H1 (cell line): ENCODE measurements around the gene PTPRR. TPM values are rescaled to one million over a fixed set of nuclear protein-coding genes. Genes with fewer than 3 reads are reported as not detected.

Source experiments
- CTCF ChIA-PET: fragments of 300-600 bp; sonication (Branson Sonifier 250); formaldehyde crosslinking; loops from one replicate; lab custom pipeline; 2021; ENCODE audit not compliant: partially characterized antibody; lab: Charles Lee
- POLR2A ChIA-PET: fragments of 300-600 bp; sonication (Branson Sonifier 250); formaldehyde crosslinking; loops from one replicate; lab custom pipeline; 2021; ENCODE audit warnings: inconsistent platforms; ENCODE audit not compliant: partially characterized antibody; lab: Charles Lee
- DNase-seq, 2 experiments: peaks; one replicate each; pipeline versions ENCODE4 v3.0.0 to v3.0.0-alpha.2; 2010 to 2022; ENCODE audit warnings: low spot score in 2 of 2, low read depth in 1 of 2, mixed read lengths in 1 of 2
- FAIRE-seq: peaks from 2 replicates; lab custom pipeline; 2011; peaks lifted over from hg19 to GRCh38; lab: Jason Lieb, UNC
- H2AFZ ChIP-seq: 2 replicates; pipeline ENCODE4 v1.8.1; 2012; ENCODE audit warnings: low read length, inconsistent platforms
- H2AK5ac ChIP-seq: 2 replicates; pipeline ENCODE4 v1.6.1; 2013; ENCODE audit warnings: low read depth, low read length
- H2BK120ac ChIP-seq: replicated peaks from 2 replicates; pipeline ENCODE3; 2013; ENCODE audit warnings: low read depth, low read length, inconsistent platforms
- H2BK12ac ChIP-seq: 2 replicates; pipeline ENCODE4 v1.6.1; 2013; ENCODE audit warnings: low read depth, low read length
- H2BK15ac ChIP-seq: 2 replicates; pipeline ENCODE4 v1.6.1; 2013; ENCODE audit warnings: low read length
- H2BK20ac ChIP-seq: 2 replicates; pipeline ENCODE4 v1.6.1; 2013; ENCODE audit warnings: low read length
- H2BK5ac ChIP-seq: 2 replicates; pipeline ENCODE4 v1.6.1; 2013; ENCODE audit warnings: low read depth, low read length
- H3K14ac ChIP-seq: 2 replicates; pipeline ENCODE4 v1.6.1; 2013; ENCODE audit warnings: inconsistent platforms; ENCODE audit not compliant: insufficient read length
- H3K18ac ChIP-seq: 2 replicates; pipeline ENCODE4 v1.6.1; 2013; ENCODE audit warnings: low read length; ENCODE audit errors: extremely low read depth
- H3K23ac ChIP-seq: 2 replicates; pipeline ENCODE4 v1.6.1; 2013; ENCODE audit warnings: inconsistent platforms; ENCODE audit not compliant: insufficient read length
- H3K23me2 ChIP-seq: 2 replicates; pipeline ENCODE4 v1.6.1; 2013; ENCODE audit warnings: low read depth, low read length
- H3K27ac ChIP-seq: 2 replicates; pipeline ENCODE4 v1.6.1; 2011; ENCODE audit warnings: low read depth, low read length, inconsistent platforms
- H3K27me3 ChIP-seq, 4 experiments: replicated peaks in 1 of 4; 1 replicate in 1 of 4; 2 replicates in 3 of 4; pipeline versions ENCODE4 v1.6.1 to v1.8.1; 2011 to 2013; ENCODE audit warnings: low read length in 3 of 4, mild to moderate bottlenecking in 3 of 4, inconsistent platforms in 2 of 4, mixed read lengths in 2 of 4, moderate library complexity in 1 of 4; ENCODE audit not compliant: control insufficient read depth in 3 of 4, insufficient read depth in 3 of 4; ENCODE audit errors: extremely low read depth in 1 of 4
- H3K36me3 ChIP-seq, 4 experiments: 2 replicates each; pipeline versions ENCODE4 v1.6.1 to v1.8.1; 2011 to 2013; ENCODE audit warnings: mild to moderate bottlenecking in 4 of 4, low read length in 3 of 4, moderate library complexity in 2 of 4, control low read depth in 1 of 4, inconsistent platforms in 1 of 4; ENCODE audit not compliant: insufficient read depth in 4 of 4, control insufficient read depth in 2 of 4
- H3K4ac ChIP-seq: replicated peaks from 2 replicates; pipeline ENCODE3; 2013; ENCODE audit warnings: low read length, low read depth, mixed read lengths, inconsistent platforms; ENCODE audit not compliant: insufficient read length
- H3K4me1 ChIP-seq, 4 experiments: replicated peaks in 1 of 4; 1 replicate in 1 of 4; 2 replicates in 3 of 4; pipeline versions ENCODE4 v1.6.1 to v1.8.1; 2011 to 2013; ENCODE audit warnings: low read length in 3 of 4, inconsistent platforms in 2 of 4, mixed read lengths in 1 of 4; ENCODE audit not compliant: insufficient read depth in 4 of 4, control insufficient read depth in 3 of 4
- H3K4me2 ChIP-seq, 2 experiments: 2 replicates each; pipeline versions ENCODE4 v1.6.1 to v1.8.1; 2011 to 2013; ENCODE audit warnings: low read depth in 2 of 2, low read length in 2 of 2, control low read depth in 1 of 2, inconsistent platforms in 1 of 2, mild to moderate bottlenecking in 1 of 2; ENCODE audit not compliant: insufficient read depth in 1 of 2
- H3K4me3 ChIP-seq, 4 experiments: fragments of 200-600, 300-600 bp in 1 of 4; sonication (generic), shearing (Covaris generic), sonication (Bioruptor Twin) in 1 of 4; 2 replicates each; pipeline versions ENCODE4 v1.5.1 to v1.8.1; 2011 to 2016; ENCODE audit warnings: low read length in 4 of 4, low read depth in 3 of 4, control low read depth in 2 of 4, inconsistent platforms in 2 of 4, mild to moderate bottlenecking in 2 of 4, mixed read lengths in 1 of 4, moderate library complexity in 1 of 4; ENCODE audit not compliant: insufficient read depth in 2 of 4; ENCODE audit errors: extremely low read depth in 1 of 4
- H3K56ac ChIP-seq: replicated peaks from 2 replicates; pipeline ENCODE3; 2013; ENCODE audit warnings: low read depth, mild to moderate bottlenecking, mixed read lengths, low read length, inconsistent platforms; ENCODE audit not compliant: insufficient read length
- H3K79me1 ChIP-seq: 2 replicates; pipeline ENCODE4 v1.6.1; 2013; ENCODE audit warnings: low read depth, low read length, control low read depth
- H3K79me2 ChIP-seq, 2 experiments: 2 replicates each; pipeline versions ENCODE4 v1.6.1 to v1.8.1; 2012 to 2013; ENCODE audit warnings: low read length in 2 of 2, mild to moderate bottlenecking in 2 of 2, inconsistent platforms in 1 of 2; ENCODE audit not compliant: insufficient read depth in 2 of 2, control insufficient read depth in 1 of 2
- H3K9ac ChIP-seq, 4 experiments: replicated peaks in 1 of 4; 1 replicate in 1 of 4; 2 replicates in 3 of 4; pipeline versions ENCODE4 v1.6.1 to v1.8.1; 2011 to 2013; ENCODE audit warnings: low read depth in 3 of 4, low read length in 3 of 4, control low read depth in 2 of 4, mild to moderate bottlenecking in 2 of 4, moderate library complexity in 2 of 4, inconsistent platforms in 1 of 4; ENCODE audit errors: extremely low read depth in 1 of 4
- H3K9me3 ChIP-seq, 2 experiments: 2 replicates each; pipeline versions ENCODE4 v1.6.1 to v1.8.1; 2012 to 2013; ENCODE audit warnings: mild to moderate bottlenecking in 2 of 2, moderate library complexity in 2 of 2, control low read depth in 1 of 2, inconsistent platforms in 1 of 2, low read depth in 1 of 2, low read length in 1 of 2, mixed read lengths in 1 of 2; ENCODE audit not compliant: insufficient read depth in 2 of 2
- H4K20me1 ChIP-seq, 2 experiments: replicated peaks in 1 of 2; 2 replicates each; pipeline versions ENCODE3 to v1.8.1; 2011 to 2013; ENCODE audit warnings: inconsistent platforms in 2 of 2, low read length in 2 of 2, mild to moderate bottlenecking in 1 of 2; ENCODE audit not compliant: insufficient read depth in 2 of 2, control insufficient read depth in 1 of 2
- H4K5ac ChIP-seq: 2 replicates; pipeline ENCODE4 v1.6.1; 2013; ENCODE audit warnings: low read length, low read depth, mixed read lengths, inconsistent platforms; ENCODE audit not compliant: insufficient read length
- H4K8ac ChIP-seq: 2 replicates; pipeline ENCODE4 v1.8.0; 2013; ENCODE audit warnings: mild to moderate bottlenecking, moderate library complexity, low read length, inconsistent platforms; ENCODE audit not compliant: insufficient read depth; ENCODE audit errors: extremely low read depth
- H4K91ac ChIP-seq: replicated peaks from 2 replicates; pipeline ENCODE3; 2013; ENCODE audit warnings: low read length, mixed read lengths, inconsistent platforms; ENCODE audit not compliant: insufficient read length
- JUND ChIP-seq: IDR thresholded peaks from 2 replicates; pipeline ENCODE4 v1.6.1; 2011; ENCODE audit warnings: mild to moderate bottlenecking, improper control_type of control experiment, low read length
- RFX5 ChIP-seq: IDR thresholded peaks from 2 replicates; pipeline ENCODE4 v1.6.1; 2011; ENCODE audit warnings: low read depth, low read length, improper control_type of control experiment, borderline replicate concordance
- WGBS, 2 experiments: shearing (Covaris generic) in 1 of 2; methylation state at CpG; one replicate each; pipeline versions ENCODE4 v1.1.6 to v1.1.7; 2013 to 2015; ENCODE audit warnings: low lambda C conversion rate in 2 of 2, mixed read lengths in 2 of 2, inconsistent platforms in 1 of 2, low coverage in 1 of 2, missing lambda C conversion rate in 1 of 2; ENCODE audit not compliant: insufficient replicate concordance in 2 of 2, insufficient coverage in 1 of 2, insufficient read length in 1 of 2; ENCODE audit errors: extremely low coverage in 1 of 2, missing lambda C conversion rate in 1 of 2; 5-methylcytosine and 5-hydroxymethylcytosine counted together
- polyA plus RNA-seq, 7 experiments: library from polyadenylated mRNA; depleted of rRNA in 3 of 7; stranded (reverse) in 5 of 7; unstranded in 2 of 7; fragments of >200 nt in 5 of 7; fragments of 200-250 nt in 2 of 7; gene quantifications; 1 replicate in 5 of 7; 2 replicates in 1 of 7; 4 replicates in 1 of 7; pipeline versions ENCODE4 v1.2.1 to v1.2.3, GENCODE V29; 2011 to 2013; ENCODE audit warnings: missing spikeins in 2 of 7, mixed read lengths in 2 of 7
- total RNA-seq: library from RNA; stranded (reverse); fragmentation: NEBNext Ultra II Directional; extraction: Animal tissue kit (Norgen Biotek cat#: 25700); gene quantifications from 2 replicates; pipeline ENCODE4 v1.2.1, GENCODE V29; 2021

PTPRR gene
- total and polyA plus RNA-seq, 2 of the 8 experiments (the other 6 are each of a cell fraction or from before 2014, with no cell fraction given), result 0.07 to 0.35 TPM

DNA sequence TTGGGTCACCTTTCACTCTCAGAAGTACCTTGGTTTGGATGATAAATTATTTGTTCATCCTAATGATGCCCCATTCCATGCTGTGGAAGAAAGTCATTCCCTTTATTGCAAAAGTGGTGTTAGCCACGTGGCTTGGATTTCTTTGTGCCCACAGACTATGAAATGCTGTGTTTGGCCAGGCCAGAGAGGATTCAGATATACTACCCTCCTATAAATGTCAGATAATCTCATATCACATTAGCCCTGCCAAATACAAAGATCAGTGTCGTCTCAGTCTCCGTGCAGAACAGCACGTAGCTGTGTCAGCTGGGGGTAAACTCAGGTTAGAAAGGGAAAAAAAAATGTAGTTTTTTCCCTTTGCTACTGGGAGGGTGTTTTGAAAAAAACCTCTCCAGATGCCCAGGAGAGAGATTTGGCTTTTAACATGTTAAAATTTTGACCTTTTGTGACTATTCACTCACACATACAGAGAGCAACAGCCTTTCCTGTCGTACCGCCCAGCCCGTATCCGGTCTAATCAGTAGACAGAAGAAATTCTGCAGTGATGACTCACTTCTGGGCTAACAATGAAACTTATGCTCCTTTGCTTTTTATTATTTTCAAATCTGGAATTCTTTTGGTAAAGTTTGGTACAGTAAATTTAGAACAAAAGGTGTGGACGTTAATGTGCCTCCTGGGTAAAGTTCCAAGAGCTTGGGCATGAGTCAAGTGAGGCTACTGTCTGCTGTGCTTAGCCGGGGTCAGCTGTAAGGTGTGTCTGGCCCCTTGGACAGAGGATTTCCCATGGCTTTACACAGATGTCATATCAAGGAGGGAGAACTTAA is 274.8 kb downstream of the PTPRR start:
- DNase-seq, result peak in 1 of 2 experiments; percentile 17

More for the DNA sequence above, 274.8 kb downstream of the PTPRR start:
- peaks cover 3 to 13% (median 6%) of the 10 kb centered on the region in 4 experiments; a peak in 5 of 7 replicates for H3K4me1 ChIP-seq
- H3K14ac ChIP-seq, result no peak overlapping the region
- no peak overlapping the region for H2BK20ac ChIP-seq
- H3K23ac ChIP-seq, result no peak overlapping the region
- no peaks in the 10 kb centered on the region for H3K79me1 ChIP-seq
- no peaks in the 10 kb centered on the region for H3K27me3 ChIP-seq
- peak overlapping the region; percentile 22 for H4K91ac ChIP-seq
- POLR2A ChIA-PET, result interaction anchor here (0.6 kb wide), 1 partner anchor 272 kb away, joined by 3 read pairs; no protein-coding TSS in a partner anchor
- no peaks in the 10 kb centered on the region for H3K9me3 ChIP-seq
- TF ChIP-seq RFX5, result no peak
- TF ChIP-seq JUND, result peak; percentile 90
- no peak overlapping the region for H4K8ac ChIP-seq
- no peaks in the 10 kb centered on the region for H3K23me2 ChIP-seq
- no peak overlapping the region for H3K56ac ChIP-seq
- no peak overlapping the region for H3K18ac ChIP-seq
- peak overlapping the region; percentile 76 for H3K4ac ChIP-seq
- H2AK5ac ChIP-seq, result no peak overlapping the region; the same call in 1 of the 2 replicates
- 45% methylated on average over 10 of the region's 10 CpGs; no CpG with 5 or more reads in 1 of the 2 experiments for WGBS, 2 experiments
- H2BK12ac ChIP-seq, result peak overlapping the region; percentile 80; the same call in 1 of the 2 replicates
- H4K20me1 ChIP-seq, result no peaks in the 10 kb centered on the region
- FAIRE-seq, result peak; percentile 7
- H3K4me3 ChIP-seq, result no peak overlapping the region
- no peaks in the 10 kb centered on the region for H3K79me2 ChIP-seq
- CTCF ChIA-PET, result interaction anchor here (0.6 kb wide), 1 partner anchor 852 kb away, joined by 3 read pairs; no protein-coding TSS in a partner anchor
- peak overlapping the region; percentile 5 for H2BK120ac ChIP-seq
- H2BK15ac ChIP-seq, result no peak overlapping the region
- no peak overlapping the region for H3K9ac ChIP-seq
- no peak overlapping the region for H4K5ac ChIP-seq
- no peak overlapping the region for H3K27ac ChIP-seq
- peak overlapping the region; percentile 35; the same call in 1 of the 2 replicates for H2AFZ ChIP-seq
- peak overlapping the region; percentile 61; the same call in 1 of the 2 replicates for H2BK5ac ChIP-seq
- peak overlapping the region; percentile 9 to 43; a peak in 2 of 4 replicates for H3K4me2 ChIP-seq
- no peaks in the 10 kb centered on the region for H3K36me3 ChIP-seq
